ENCODE data around the gene PRRG2.

The PRRG2 gene

GRCh38 chr19:49591731-49592485, 10.8 kb downstream of the PRRG2 start:
- Histone ChIP-seq H3K27ac (ENCODE audit: extremely low read depth, low read depth, low read length) (peak overlapping the region; percentile 98), H3K36me3 (ENCODE audit: control insufficient read depth in 2 of 2, insufficient read depth in 1 of 2, low read length in 2 of 2) (peaks cover 19 to 28% of the 10 kb centered on the region in 2 experiments), H3K4me3 (ENCODE audit: low read depth, low read length) (peak overlapping the region; percentile 82), H3K4me1 (ENCODE audit: control insufficient read depth, insufficient read depth, low read length) (peaks cover 7% of the 10 kb centered on the region), H3K9me3 (ENCODE audit: control insufficient read depth, insufficient read depth, low read depth, low read length) (no peaks in the 10 kb centered on the region)
- ChIA-PET CTCF (interaction anchor here (0.6 to 1.0 kb wide), 4 partner anchors 12 to 81 kb away, joined by 3 to 5 read pairs (median 4); partner anchors contain the start of gene NOSIP), POLR2A (interaction anchor here (0.6 to 7.1 kb wide), 11 partner anchors 13 to 221 kb away, joined by 3 to 124 read pairs (median 4); partner anchors contain the start of genes FUZ, IRF3, NOSIP and PRRG2)
- TF ChIP-seq KLF1 (tag by site-specific recombination; IDR thresholded peaks at IDR 0.05) = peak; percentile 65
- TF ChIP-seq ZNF501 (tag by site-specific recombination; IDR thresholded peaks at IDR 0.05) = no peak
- no peak for TF ChIP-seq CTCF (tag by site-specific recombination; IDR thresholded peaks at IDR 0.05)
- no peak for TF ChIP-seq ZNF518A (tag by site-specific recombination; conservative IDR thresholded peaks at IDR 0.05; ENCODE audit: low read depth)
- TF ChIP-seq PRDM1 (tag by site-specific recombination; IDR thresholded peaks at IDR 0.05) = no peak
- no peak for TF ChIP-seq ZNF549 (tag by site-specific recombination; IDR thresholded peaks at IDR 0.05)
- TF ChIP-seq ZNF146 (tag by site-specific recombination; IDR thresholded peaks at IDR 0.05) = no peak
- TF ChIP-seq MYNN (tag by site-specific recombination; IDR thresholded peaks at IDR 0.05; ENCODE audit: borderline replicate concordance) = no peak
- 0 out of 2 replicates have a peak, but pooled peaks have one; percentile 4 for TF ChIP-seq ZNF768 (tag by site-specific recombination; IDR thresholded peaks at IDR 0.05)
- TF ChIP-seq ZNF174 (tag by site-specific recombination; IDR thresholded peaks at IDR 0.05) = no peak
- TF ChIP-seq ZNF747 (tag by site-specific recombination; IDR thresholded peaks at IDR 0.05) = no peak
- no peak for TF ChIP-seq ZNF580 (tag by site-specific recombination; IDR thresholded peaks at IDR 0.05)
- no peak for TF ChIP-seq ZNF138 (tag by site-specific recombination; IDR thresholded peaks at IDR 0.05; ENCODE audit: borderline replicate concordance)
- no peak for TF ChIP-seq ZNF223 (tag by site-specific recombination; IDR thresholded peaks at IDR 0.05)
- no peak for TF ChIP-seq ZNF175 (tag by site-specific recombination; IDR thresholded peaks at IDR 0.05)
- TF ChIP-seq SALL2 (tag by site-specific recombination; IDR thresholded peaks at IDR 0.05; ENCODE audit: borderline replicate concordance) = no peak
- TF ChIP-seq ZNF654 (tag by site-specific recombination; IDR thresholded peaks at IDR 0.05; ENCODE audit: low read depth) = no peak
- peak; percentile 73; the same call in 1 of the 2 replicates for TF ChIP-seq IKZF3 (tag by site-specific recombination; IDR thresholded peaks at IDR 0.05)
- no peak for TF ChIP-seq ZNF473 (tag by site-specific recombination; IDR thresholded peaks at IDR 0.05)
- no peak for TF ChIP-seq ZNF530 (tag by site-specific recombination; IDR thresholded peaks at IDR 0.05; ENCODE audit: low read depth)
- TF ChIP-seq ZNF214 (tag by site-specific recombination; IDR thresholded peaks at IDR 0.05; ENCODE audit: borderline replicate concordance) = no peak
- no peak for TF ChIP-seq ATF2 (tag by site-specific recombination; IDR thresholded peaks at IDR 0.05; ENCODE audit: low read depth)
- no peak for TF ChIP-seq ZNF777 (tag by site-specific recombination; IDR thresholded peaks at IDR 0.05; ENCODE audit: borderline replicate concordance)
- TF ChIP-seq FEZF1 (tag by site-specific recombination; IDR thresholded peaks at IDR 0.05) = no peak
- no peak for TF ChIP-seq ZNF19 (tag by site-specific recombination; IDR thresholded peaks at IDR 0.05; ENCODE audit: low read depth)
- TF ChIP-seq ZNF658 (tag by site-specific recombination; IDR thresholded peaks at IDR 0.05) = no peak
- TF ChIP-seq ZNF266 (tag by site-specific recombination; IDR thresholded peaks at IDR 0.05; ENCODE audit: low read depth) = no peak
- TF ChIP-seq ZNF221 (tag by site-specific recombination; IDR thresholded peaks at IDR 0.05; ENCODE audit: borderline replicate concordance) = no peak

All from HEK293 (cell line).